Measurements from ENCODE around the gene PSME2.

- TF ChIP-seq CTCF (IDR thresholded peaks at IDR 0.05; ENCODE audit: insufficient read depth, low read depth, low read length) (no peak), EZH2 (IDR thresholded peaks at IDR 0.05; ENCODE audit: insufficient read depth, low read length) (no peak)
Observed at GRCh38 chr14:24149302-24149969, 3.0 kb upstream of the PSME2 start.

Data from astrocyte (in vitro differentiated cells and primary cell).